ENCODE results near the gene PCDHGA3. TPM values are rescaled to one million over a fixed set of nuclear protein-coding genes. Genes with fewer than 3 reads are reported as not detected.
A peak's percentile ranks its signal among the peaks of the same experiment; 100 is the strongest.
"Not testable (repeated sequence)": the region's sequence is repeated elsewhere in the genome, so short reads cannot be mapped to it uniquely, and the experiment has no call there.

Gene PCDHGA3
- total RNA-seq, 2 experiments from 2014 or later: 0.25 to 0.36 TPM

DNA sequence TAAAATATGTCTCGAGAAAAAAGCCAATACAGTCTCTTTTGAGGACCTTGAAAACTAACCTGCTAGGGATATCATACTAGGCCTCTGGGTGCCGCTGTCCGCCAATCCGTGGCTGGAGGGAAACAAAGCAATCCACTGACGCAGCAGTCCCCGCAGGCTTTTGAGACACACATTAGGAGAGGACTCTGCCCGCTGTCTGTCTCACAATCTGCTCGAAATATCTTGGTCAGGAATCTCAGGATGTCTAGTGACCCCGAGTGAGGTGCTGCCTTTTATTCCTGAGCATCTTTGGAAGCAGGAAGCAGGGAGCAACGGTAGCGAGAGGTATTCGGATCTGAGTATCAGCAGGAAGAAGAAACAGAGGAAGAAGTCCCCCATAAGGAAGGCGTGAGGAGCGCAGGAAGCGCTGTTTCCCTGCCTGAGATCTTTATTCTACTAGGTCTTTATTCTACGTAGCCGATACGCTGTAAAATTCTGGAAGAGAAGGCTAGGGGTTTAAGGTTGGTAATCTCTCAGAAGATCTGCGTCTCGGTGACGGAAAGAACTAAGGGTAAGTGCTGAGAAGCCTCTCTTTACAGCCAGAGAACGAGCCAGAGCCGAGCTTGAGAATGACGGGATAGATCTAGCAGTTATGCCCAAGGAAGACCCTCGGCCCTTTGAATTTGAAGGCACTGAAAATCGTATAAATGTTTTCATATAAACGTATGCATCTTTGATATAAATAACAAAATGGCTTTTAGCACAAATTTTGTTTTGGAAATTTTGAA, 17.4 kb upstream of the PCDHGA3 start:
- ChIA-PET CTCF (ENCODE audit: unreplicated experiment) (no interaction called here), POLR2A (interaction anchor here (0.6 to 1.5 kb wide), 6 partner anchors 11 to 1437 kb away, joined by 3 to 5 read pairs (median 4); no protein-coding TSS in a partner anchor)
- DNase-seq (ENCODE audit: low spot score): peak; percentile 70
- Histone ChIP-seq H3K4me2 (ENCODE audit: low read length) (peak overlapping the region; percentile 66), H4K20me1 (ENCODE audit: insufficient read depth, low read length) (no peaks in the 10 kb centered on the region), H3K36me3 (ENCODE audit: insufficient read depth, low read length) (no peaks in the 10 kb centered on the region), H3K9me2 (ENCODE audit: insufficient read depth, low read length) (no peaks in the 10 kb centered on the region), H3K4me3 (ENCODE audit: low read depth, low read length, poor library complexity, severe bottlenecking) (peak overlapping the region; percentile 59), H3K79me2 (ENCODE audit: insufficient read depth, low read depth, low read length) (peaks cover 5% of the 10 kb centered on the region; the same call in 1 of the 2 replicates), H3K9me3 (ENCODE audit: low read length) (peaks cover 7% of the 10 kb centered on the region; the same call in 1 of the 2 replicates), H3K27ac (ENCODE audit: low read depth, low read length, poor library complexity, severe bottlenecking) (no peak overlapping the region), H2AFZ (ENCODE audit: low read length) (peak overlapping the region; percentile 64; the same call in 1 of the 2 replicates), H3K4me1 (ENCODE audit: insufficient read depth, low read length, poor library complexity, severe bottlenecking) (peaks cover 18% of the 10 kb centered on the region)
- intact Hi-C loops (cut with micrococcal nuclease; ENCODE audit: unreplicated experiment): loop anchor here (10.0 kb wide), 1 partner anchor 779 kb away; the partner anchor contains the start of gene NDFIP1
- TSS peak; percentile 38 for BruUV-seq (replicated peaks)
- TF ChIP-seq EZH2phosphoT487 (IDR thresholded peaks at IDR 0.05; ENCODE audit: borderline replicate concordance, low read depth, low read length): no peak
- TF ChIP-seq, protein P1, sequence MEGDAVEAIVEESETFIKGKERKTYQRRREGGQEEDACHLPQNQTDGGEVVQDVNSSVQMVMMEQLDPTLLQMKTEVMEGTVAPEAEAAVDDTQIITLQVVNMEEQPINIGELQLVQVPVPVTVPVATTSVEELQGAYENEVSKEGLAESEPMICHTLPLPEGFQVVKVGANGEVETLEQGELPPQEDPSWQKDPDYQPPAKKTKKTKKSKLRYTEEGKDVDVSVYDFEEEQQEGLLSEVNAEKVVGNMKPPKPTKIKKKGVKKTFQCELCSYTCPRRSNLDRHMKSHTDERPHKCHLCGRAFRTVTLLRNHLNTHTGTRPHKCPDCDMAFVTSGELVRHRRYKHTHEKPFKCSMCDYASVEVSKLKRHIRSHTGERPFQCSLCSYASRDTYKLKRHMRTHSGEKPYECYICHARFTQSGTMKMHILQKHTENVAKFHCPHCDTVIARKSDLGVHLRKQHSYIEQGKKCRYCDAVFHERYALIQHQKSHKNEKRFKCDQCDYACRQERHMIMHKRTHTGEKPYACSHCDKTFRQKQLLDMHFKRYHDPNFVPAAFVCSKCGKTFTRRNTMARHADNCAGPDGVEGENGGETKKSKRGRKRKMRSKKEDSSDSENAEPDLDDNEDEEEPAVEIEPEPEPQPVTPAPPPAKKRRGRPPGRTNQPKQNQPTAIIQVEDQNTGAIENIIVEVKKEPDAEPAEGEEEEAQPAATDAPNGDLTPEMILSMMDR (conservative IDR thresholded peaks at IDR 0.05; ENCODE audit: low read length): peak; percentile 79

DNA sequence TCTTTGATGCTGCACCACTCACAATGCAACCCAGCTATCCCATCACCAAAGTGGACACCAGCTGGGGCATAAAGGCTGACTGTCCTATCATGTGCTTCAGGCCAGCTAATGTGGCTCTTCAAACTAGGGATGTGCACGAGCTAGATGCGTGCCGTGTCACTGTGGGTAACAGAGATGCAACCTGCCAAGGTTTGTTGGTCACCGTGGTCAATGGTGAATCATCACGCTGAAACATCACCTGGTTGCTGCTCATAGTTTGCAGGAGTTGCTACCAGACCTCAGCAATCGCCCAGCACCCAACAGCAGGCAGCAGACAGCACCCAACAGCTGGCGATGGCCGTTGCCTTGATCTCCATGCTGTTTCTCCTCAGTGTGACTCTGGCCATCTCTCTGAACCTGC, 15.4 kb upstream of the PCDHGA3 start:
- intact Hi-C loops (cut with micrococcal nuclease; ENCODE audit: unreplicated experiment): loop anchor here (10.0 kb wide), 1 partner anchor 777 kb away; the partner anchor contains the start of gene NDFIP1
- no peaks in the 10 kb centered on the region for H3K79me2 ChIP-seq (ENCODE audit: insufficient read depth, low read depth, low read length)

DNA sequence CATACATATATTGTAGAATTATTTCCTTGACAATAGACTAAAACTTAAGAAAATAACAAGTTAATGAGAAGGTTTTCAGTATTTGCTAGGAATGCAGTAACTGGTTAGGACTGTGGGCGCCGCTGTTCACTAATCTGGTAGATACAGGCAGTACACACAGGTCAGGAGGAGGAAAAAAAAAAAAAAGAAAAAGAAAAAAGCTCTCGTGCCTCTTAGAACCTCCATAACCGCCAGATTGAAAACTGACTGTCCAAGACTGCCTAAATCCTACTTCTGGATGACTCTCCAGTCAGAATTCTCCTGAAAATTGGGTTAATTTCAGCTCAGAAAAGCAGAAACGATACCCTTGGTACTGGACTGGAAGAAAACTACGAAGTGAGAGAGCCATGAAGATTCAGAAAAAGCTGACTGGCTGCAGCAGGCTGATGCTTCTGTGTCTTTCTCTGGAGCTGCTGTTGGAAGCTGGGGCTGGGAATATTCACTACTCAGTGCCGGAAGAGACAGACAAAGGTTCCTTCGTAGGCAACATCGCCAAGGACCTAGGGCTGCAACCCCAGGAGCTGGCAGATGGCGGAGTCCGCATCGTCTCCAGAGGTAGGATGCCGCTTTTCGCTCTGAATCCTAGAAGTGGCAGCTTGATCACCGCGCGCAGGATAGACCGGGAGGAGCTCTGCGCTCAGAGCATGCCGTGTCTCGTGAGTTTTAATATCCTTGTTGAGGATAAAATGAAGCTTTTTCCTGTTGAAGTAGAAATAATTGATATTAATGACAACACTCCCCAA, 13.1 kb upstream of the PCDHGA3 start, which contains the start of gene PCDHGA1:
Gene PCDHGA1, plus strand, starts transcription at position 216 of the 782 bp plus-strand sequence.
- Histone ChIP-seq H3K4me2 (ENCODE audit: low read length) (peak within 1 kb of the TSS; percentile 49), H4K20me1 (ENCODE audit: insufficient read depth, low read length) (no peaks in the 10 kb centered on the region), H2AFZ (ENCODE audit: low read length) (peak within 1 kb of the TSS; percentile 50; the same call in 1 of the 2 replicates), H3K4me1 (ENCODE audit: insufficient read depth, low read length, poor library complexity, severe bottlenecking) (peaks cover 5% of the 10 kb centered on the region), H3K9me2 (ENCODE audit: insufficient read depth, low read length) (no peaks in the 10 kb centered on the region), H3K27ac (ENCODE audit: low read depth, low read length, poor library complexity, severe bottlenecking) (no peak within 1 kb of the TSS), H3K36me3 (ENCODE audit: insufficient read depth, low read length) (no peaks in the 10 kb centered on the region), H3K9me3 (ENCODE audit: low read length) (no peaks in the 10 kb centered on the region), H3K79me2 (ENCODE audit: insufficient read depth, low read depth, low read length) (no peaks in the 10 kb centered on the region), H3K4me3 (ENCODE audit: low read depth, low read length, poor library complexity, severe bottlenecking) (peak within 1 kb of the TSS; percentile 27)
- BruUV-seq (replicated peaks): no TSS peak
- POLR2A ChIA-PET: interaction anchor here (0.6 to 3.7 kb wide), 9 partner anchors 9 to 584 kb away, joined by 3 to 29 read pairs (median 3); partner anchors contain the start of genes PCDHGB1 and TAF7
- peak; percentile 65 for DNase-seq (ENCODE audit: low spot score)
- TF ChIP-seq, protein P1 (conservative IDR thresholded peaks at IDR 0.05; ENCODE audit: low read length): peak; percentile 91
- TF ChIP-seq EZH2phosphoT487 (IDR thresholded peaks at IDR 0.05; ENCODE audit: borderline replicate concordance, low read depth, low read length): no peak
- intact Hi-C loops (cut with micrococcal nuclease; ENCODE audit: unreplicated experiment): no loop called here
- CTCF ChIA-PET (ENCODE audit: unreplicated experiment): interaction anchor here (0.6 kb wide), 1 partner anchor 10 kb away, joined by 3 read pairs; the partner anchor contains the start of gene TAF7

More for the DNA sequence above, 15.4 kb upstream of the PCDHGA3 start:
- ChIA-PET CTCF (ENCODE audit: unreplicated experiment) (no interaction called here), POLR2A (interaction anchor here (0.9 to 3.7 kb wide), 3 partner anchors 8 to 205 kb away, joined by 3 to 29 read pairs (median 3); partner anchors contain the start of gene TAF7)
- Histone ChIP-seq H3K4me2 (ENCODE audit: low read length) (no peak overlapping the region), H3K36me3 (ENCODE audit: insufficient read depth, low read length) (no peaks in the 10 kb centered on the region), H3K4me1 (ENCODE audit: insufficient read depth, low read length, poor library complexity, severe bottlenecking) (peaks cover 5% of the 10 kb centered on the region), H3K9me3 (ENCODE audit: low read length) (no peaks in the 10 kb centered on the region), H3K27ac (ENCODE audit: low read depth, low read length, poor library complexity, severe bottlenecking) (no peak overlapping the region), H2AFZ (ENCODE audit: low read length) (no peak overlapping the region), H4K20me1 (ENCODE audit: insufficient read depth, low read length) (no peaks in the 10 kb centered on the region), H3K4me3 (ENCODE audit: low read depth, low read length, poor library complexity, severe bottlenecking) (no peak overlapping the region), H3K9me2 (ENCODE audit: insufficient read depth, low read length) (no peaks in the 10 kb centered on the region)
- BruUV-seq (replicated peaks): no TSS peak
- no peak for DNase-seq (ENCODE audit: low spot score)
- no peak for TF ChIP-seq EZH2phosphoT487 (IDR thresholded peaks at IDR 0.05; ENCODE audit: borderline replicate concordance, low read depth, low read length)

DNA sequence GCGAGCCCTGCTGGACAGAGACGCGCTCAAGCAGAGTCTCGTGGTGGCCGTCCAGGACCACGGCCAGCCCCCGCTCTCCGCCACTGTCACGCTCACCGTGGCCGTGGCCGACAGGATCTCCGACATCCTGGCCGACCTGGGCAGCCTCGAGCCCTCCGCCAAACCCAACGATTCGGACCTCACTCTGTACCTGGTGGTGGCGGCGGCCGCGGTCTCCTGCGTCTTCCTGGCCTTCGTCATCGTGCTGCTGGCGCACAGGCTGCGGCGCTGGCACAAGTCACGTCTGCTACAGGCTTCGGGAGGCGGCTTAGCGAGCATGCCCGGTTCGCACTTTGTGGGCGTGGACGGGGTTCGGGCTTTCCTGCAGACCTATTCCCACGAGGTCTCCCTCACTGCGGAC, 11.1 kb upstream of the PCDHGA3 start:
- CTCF ChIA-PET (ENCODE audit: unreplicated experiment): not testable (repeated sequence)

More for the DNA sequence above, 11.1 kb upstream of the PCDHGA3 start:
- POLR2A ChIA-PET; H3K4me3 ChIP-seq (ENCODE audit: low read depth, low read length, poor library complexity, severe bottlenecking); H3K9me3 ChIP-seq (ENCODE audit: low read length); H3K36me3 ChIP-seq (ENCODE audit: insufficient read depth, low read length); DNase-seq (ENCODE audit: low spot score); intact Hi-C loops (cut with micrococcal nuclease; ENCODE audit: unreplicated experiment); H3K4me1 ChIP-seq (ENCODE audit: insufficient read depth, low read length, poor library complexity, severe bottlenecking); H4K20me1 ChIP-seq (ENCODE audit: insufficient read depth, low read length); H3K79me2 ChIP-seq (ENCODE audit: insufficient read depth, low read depth, low read length); H3K4me2 ChIP-seq (ENCODE audit: low read length); H3K9me2 ChIP-seq (ENCODE audit: insufficient read depth, low read length); H3K27ac ChIP-seq (ENCODE audit: low read depth, low read length, poor library complexity, severe bottlenecking); BruUV-seq (replicated peaks); H2AFZ ChIP-seq (ENCODE audit: low read length): not testable (repeated sequence)
